Measurements from ENCODE around the gene BEAN1.

Gene BEAN1

GRCh38 chr16:66468321-66468965 is 41.3 kb downstream of the BEAN1 start:
- Histone ChIP-seq H3K9me3 (ENCODE audit: control insufficient read depth in 1 of 2, low read length in 2 of 2) (peaks cover 0 to 3% of the 10 kb centered on the region in 2 donors), H3K27me3 (ENCODE audit: low read depth, low read length) (no peaks in the 10 kb centered on the region), H3K4me1 (ENCODE audit: control insufficient read depth in 1 of 2, insufficient read depth in 2 of 2, low read length in 2 of 2) (no peaks in the 10 kb centered on the region), H3K27ac (ENCODE audit: low read length) (no peak overlapping the region), H3K4me3 (ENCODE audit: low read depth in 1 of 2, low read length in 2 of 2) (no peak overlapping the region), H3K36me3 (ENCODE audit: control insufficient read depth in 1 of 2, insufficient read depth in 2 of 2, low read length in 2 of 2) (no peaks in the 10 kb centered on the region)

GRCh38 chr16:66469291-66469946 is 42.3 kb downstream of the BEAN1 start:
- no peaks in the 10 kb centered on the region for H3K4me1 ChIP-seq (ENCODE audit: control insufficient read depth in 1 of 2, insufficient read depth in 2 of 2, low read length in 2 of 2)
- H3K9me3 ChIP-seq (ENCODE audit: control insufficient read depth in 1 of 2, low read length in 2 of 2), result peaks cover 0 to 3% of the 10 kb centered on the region in 2 donors
- no peaks in the 10 kb centered on the region for H3K36me3 ChIP-seq (ENCODE audit: control insufficient read depth in 1 of 2, insufficient read depth in 2 of 2, low read length in 2 of 2)
- H3K27me3 ChIP-seq (ENCODE audit: low read depth, low read length), result no peaks in the 10 kb centered on the region
- no peak overlapping the region for H3K4me3 ChIP-seq (ENCODE audit: low read depth in 1 of 2, low read length in 2 of 2)
- no peak overlapping the region for H3K27ac ChIP-seq (ENCODE audit: low read length)

GRCh38 chr16:66469947-66470546 is 43.0 kb downstream of the BEAN1 start:
- H3K27ac ChIP-seq (ENCODE audit: low read length), result no peak overlapping the region
- no peaks in the 10 kb centered on the region for H3K36me3 ChIP-seq (ENCODE audit: control insufficient read depth in 1 of 2, insufficient read depth in 2 of 2, low read length in 2 of 2)
- peaks cover 0 to 3% of the 10 kb centered on the region in 2 donors for H3K9me3 ChIP-seq (ENCODE audit: control insufficient read depth in 1 of 2, low read length in 2 of 2)
- H3K4me3 ChIP-seq (ENCODE audit: low read depth in 1 of 2, low read length in 2 of 2), result no peak overlapping the region
- H3K27me3 ChIP-seq (ENCODE audit: low read depth, low read length), result no peaks in the 10 kb centered on the region
- H3K4me1 ChIP-seq (ENCODE audit: control insufficient read depth in 1 of 2, insufficient read depth in 2 of 2, low read length in 2 of 2), result no peaks in the 10 kb centered on the region

- Histone ChIP-seq H3K27ac (ENCODE audit: low read length) (no peak overlapping the region), H3K4me1 (ENCODE audit: control insufficient read depth in 1 of 2, insufficient read depth in 2 of 2, low read length in 2 of 2) (no peaks in the 10 kb centered on the region), H3K9me3 (ENCODE audit: control insufficient read depth in 1 of 2, low read length in 2 of 2) (peaks cover 0 to 3% of the 10 kb centered on the region in 2 donors), H3K36me3 (ENCODE audit: control insufficient read depth in 1 of 2, insufficient read depth in 2 of 2, low read length in 2 of 2) (no peaks in the 10 kb centered on the region), H3K27me3 (ENCODE audit: low read depth, low read length) (no peaks in the 10 kb centered on the region), H3K4me3 (ENCODE audit: low read depth in 1 of 2, low read length in 2 of 2) (no peak overlapping the region)
Observed at GRCh38 chr16:66470556-66470955, 43.5 kb downstream of the BEAN1 start.

GRCh38 chr16:66471264-66471663 is 44.2 kb downstream of the BEAN1 start:
- Histone ChIP-seq H3K36me3 (ENCODE audit: control insufficient read depth in 1 of 2, insufficient read depth in 2 of 2, low read length in 2 of 2) (no peaks in the 10 kb centered on the region), H3K4me3 (ENCODE audit: low read depth in 1 of 2, low read length in 2 of 2) (no peak overlapping the region), H3K27ac (ENCODE audit: low read length) (no peak overlapping the region), H3K27me3 (ENCODE audit: low read depth, low read length) (no peaks in the 10 kb centered on the region), H3K9me3 (ENCODE audit: control insufficient read depth in 1 of 2, low read length in 2 of 2) (no peaks in the 10 kb centered on the region), H3K4me1 (ENCODE audit: control insufficient read depth in 1 of 2, insufficient read depth in 2 of 2, low read length in 2 of 2) (no peaks in the 10 kb centered on the region)

- Histone ChIP-seq H3K4me1 (ENCODE audit: control insufficient read depth in 1 of 2, insufficient read depth in 2 of 2, low read length in 2 of 2) (no peaks in the 10 kb centered on the region), H3K36me3 (ENCODE audit: control insufficient read depth in 1 of 2, insufficient read depth in 2 of 2, low read length in 2 of 2) (no peaks in the 10 kb centered on the region), H3K4me3 (ENCODE audit: low read depth in 1 of 2, low read length in 2 of 2) (no peak overlapping the region), H3K27me3 (ENCODE audit: low read depth, low read length) (peaks cover 4% of the 10 kb centered on the region), H3K9me3 (ENCODE audit: control insufficient read depth in 1 of 2, low read length in 2 of 2) (no peaks in the 10 kb centered on the region), H3K27ac (ENCODE audit: low read length) (no peak overlapping the region)
Observed at GRCh38 chr16:66471716-66472393, 44.8 kb downstream of the BEAN1 start.

GRCh38 chr16:66473051-66473571 is 46.0 kb downstream of the BEAN1 start:
- Histone ChIP-seq H3K4me1 (ENCODE audit: control insufficient read depth in 1 of 2, insufficient read depth in 2 of 2, low read length in 2 of 2) (no peaks in the 10 kb centered on the region), H3K27me3 (ENCODE audit: low read depth, low read length) (peaks cover 4% of the 10 kb centered on the region), H3K36me3 (ENCODE audit: control insufficient read depth in 1 of 2, insufficient read depth in 2 of 2, low read length in 2 of 2) (no peaks in the 10 kb centered on the region), H3K4me3 (ENCODE audit: low read depth in 1 of 2, low read length in 2 of 2) (no peak overlapping the region), H3K27ac (ENCODE audit: low read length) (no peak overlapping the region), H3K9me3 (ENCODE audit: control insufficient read depth in 1 of 2, low read length in 2 of 2) (no peaks in the 10 kb centered on the region)

GRCh38 chr16:66473654-66474519 is 46.8 kb downstream of the BEAN1 start:
- no peak overlapping the region for H3K4me3 ChIP-seq (ENCODE audit: low read depth in 1 of 2, low read length in 2 of 2)
- H3K27me3 ChIP-seq (ENCODE audit: low read depth, low read length), result peaks cover 4% of the 10 kb centered on the region
- H3K4me1 ChIP-seq (ENCODE audit: control insufficient read depth in 1 of 2, insufficient read depth in 2 of 2, low read length in 2 of 2), result no peaks in the 10 kb centered on the region
- H3K27ac ChIP-seq (ENCODE audit: low read length), result no peak overlapping the region
- no peaks in the 10 kb centered on the region for H3K9me3 ChIP-seq (ENCODE audit: control insufficient read depth in 1 of 2, low read length in 2 of 2)
- no peaks in the 10 kb centered on the region for H3K36me3 ChIP-seq (ENCODE audit: control insufficient read depth in 1 of 2, insufficient read depth in 2 of 2, low read length in 2 of 2)

GRCh38 chr16:66474750-66475199 is 47.7 kb downstream of the BEAN1 start:
- Histone ChIP-seq H3K27ac (ENCODE audit: low read length) (no peak overlapping the region), H3K4me1 (ENCODE audit: control insufficient read depth in 1 of 2, insufficient read depth in 2 of 2, low read length in 2 of 2) (no peaks in the 10 kb centered on the region)

GRCh38 chr16:66475232-66475631 is 48.1 kb downstream of the BEAN1 start:
- Histone ChIP-seq H3K9me3 (ENCODE audit: control insufficient read depth in 1 of 2, low read length in 2 of 2) (no peaks in the 10 kb centered on the region), H3K4me1 (ENCODE audit: control insufficient read depth in 1 of 2, insufficient read depth in 2 of 2, low read length in 2 of 2) (no peaks in the 10 kb centered on the region), H3K4me3 (ENCODE audit: low read depth in 1 of 2, low read length in 2 of 2) (no peak overlapping the region), H3K27ac (ENCODE audit: low read length) (no peak overlapping the region), H3K36me3 (ENCODE audit: control insufficient read depth in 1 of 2, insufficient read depth in 2 of 2, low read length in 2 of 2) (no peaks in the 10 kb centered on the region), H3K27me3 (ENCODE audit: low read depth, low read length) (peaks cover 4% of the 10 kb centered on the region)

More at GRCh38 chr16:66474750-66475199, 47.7 kb downstream of the BEAN1 start:
- no peak overlapping the region for H3K4me3 ChIP-seq (ENCODE audit: low read depth in 1 of 2, low read length in 2 of 2)
- H3K9me3 ChIP-seq (ENCODE audit: control insufficient read depth in 1 of 2, low read length in 2 of 2), result no peaks in the 10 kb centered on the region
- peaks cover 4% of the 10 kb centered on the region for H3K27me3 ChIP-seq (ENCODE audit: low read depth, low read length)
- H3K36me3 ChIP-seq (ENCODE audit: control insufficient read depth in 1 of 2, insufficient read depth in 2 of 2, low read length in 2 of 2), result no peaks in the 10 kb centered on the region
